Fibroblast of skin of left quadriceps (primary cell): ENCODE data around the gene PRCC.

ENCODE experiments used
- DNase-seq, 2 experiments: peaks; one replicate each; pipeline ENCODE4 v3.0.0-alpha.2; 2013; ENCODE audit warnings: low read depth in 2 of 2

The PRCC gene

DNA sequence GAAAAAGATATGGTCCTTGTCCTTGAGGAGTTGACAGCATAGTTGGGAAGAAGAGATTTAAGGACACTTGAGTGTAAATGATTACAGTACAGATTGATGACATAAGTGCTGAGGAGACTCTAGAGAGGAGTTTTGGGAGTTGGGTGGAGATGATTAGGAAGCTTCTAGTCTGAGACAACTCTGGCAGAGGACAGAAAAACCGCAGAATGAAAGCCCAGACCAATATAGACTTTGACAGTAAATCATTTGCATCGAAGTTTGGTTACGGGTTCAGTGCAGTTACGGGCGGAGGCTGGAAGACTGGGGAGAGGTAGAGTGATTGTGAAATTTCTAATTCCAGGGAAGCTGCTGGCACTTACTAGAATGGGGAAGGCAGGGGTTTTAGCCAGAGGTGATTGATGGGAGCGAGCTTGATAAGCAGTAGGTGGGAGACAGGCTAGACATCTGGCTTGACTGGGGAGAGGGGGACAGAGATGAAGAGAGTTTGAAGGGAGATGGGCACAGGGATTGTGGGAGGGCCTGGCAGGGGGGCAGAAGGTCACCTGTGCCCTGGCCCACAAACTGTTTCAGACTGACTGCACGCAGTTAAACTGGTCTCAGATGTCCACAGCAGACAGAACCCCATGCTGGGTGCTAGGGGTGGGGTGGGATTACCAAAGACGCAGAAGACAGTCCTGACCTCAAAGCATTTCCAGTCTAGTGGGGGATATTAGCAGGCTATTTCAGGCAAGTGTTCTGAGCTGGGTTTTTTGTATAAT, 29.2 kb downstream of the PRCC start:
- DNase-seq: peak; percentile 48 to 49

- no peak for DNase-seq
These were observed 30.0 kb downstream of the PRCC start for GRCh38 chr1:156797212-156797871.

GRCh38 chr1:156801409-156802121, 34.2 kb downstream of the PRCC start:
- DNase-seq: peak; percentile 98

- DNase-seq: no peak
These were observed 35.1 kb downstream of the PRCC start for GRCh38 chr1:156802421-156802935.

DNA sequence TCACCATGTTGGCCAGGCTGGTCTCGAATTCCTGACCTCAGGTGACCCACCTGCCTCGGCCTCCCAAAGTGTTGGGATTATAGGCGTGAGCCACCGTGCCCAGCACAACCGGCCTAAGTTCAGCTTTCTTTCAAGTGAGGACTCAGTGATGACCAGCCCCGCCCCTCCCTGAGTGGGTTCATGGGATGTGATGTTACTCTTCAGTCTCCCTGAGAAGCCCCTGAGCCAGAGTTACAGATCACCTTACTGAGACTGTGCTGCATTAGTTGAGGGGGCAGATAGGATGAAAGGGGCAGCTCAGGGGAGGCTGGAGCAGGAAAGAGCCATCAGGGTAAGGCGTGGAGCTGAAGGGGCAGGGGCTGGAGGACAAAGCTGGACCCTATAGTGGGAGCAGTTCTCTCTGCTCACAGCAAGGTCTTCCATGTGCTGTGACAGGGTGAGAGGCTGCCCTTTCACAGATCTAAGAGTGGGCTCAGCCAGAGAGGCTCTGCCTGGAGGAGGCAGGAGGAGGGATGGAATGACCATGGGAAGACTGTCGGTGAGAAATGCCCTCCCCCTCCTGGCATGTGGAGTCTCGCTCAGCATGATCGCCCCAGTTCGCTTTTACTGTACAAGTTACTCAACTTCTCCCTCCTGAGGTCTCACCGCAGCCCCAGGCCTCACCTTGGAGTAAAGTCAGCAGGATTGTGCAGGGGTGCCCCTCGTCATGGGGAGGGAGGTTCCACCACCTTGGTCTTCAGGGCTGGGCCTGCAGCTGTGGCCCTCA, 35.9 kb downstream of the PRCC start:
- DNase-seq: no peak

GRCh38 chr1:156804026-156804425, 36.7 kb downstream of the PRCC start:
- no peak for DNase-seq

GRCh38 chr1:156804572-156805243, 37.4 kb downstream of the PRCC start:
- no peak for DNase-seq

- peak; percentile 94 to 95 for DNase-seq
These were observed 38.6 kb downstream of the PRCC start for GRCh38 chr1:156805766-156806511.

- no peak for DNase-seq
These were observed 39.4 kb downstream of the PRCC start for GRCh38 chr1:156806512-156807440.

DNA sequence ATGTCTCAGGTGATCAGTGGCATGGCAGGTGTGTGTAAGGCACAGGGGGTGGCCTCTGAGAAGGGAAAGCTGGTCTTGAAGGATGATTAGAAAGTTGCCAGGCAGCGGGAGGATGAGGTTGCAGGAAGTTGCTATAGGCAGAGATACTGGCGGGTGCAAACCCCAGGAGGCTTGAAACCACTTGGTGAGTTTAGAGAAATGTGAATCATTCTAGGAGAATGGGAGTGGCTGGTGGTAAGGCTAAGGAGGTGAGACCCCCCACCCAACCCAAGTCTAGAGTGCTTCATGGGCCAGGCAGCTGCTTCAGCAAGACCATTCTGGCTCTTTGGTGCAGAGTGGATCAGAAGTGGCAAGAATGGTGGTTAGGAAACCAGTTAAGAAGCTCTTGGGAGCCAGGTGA, 40.3 kb downstream of the PRCC start:
- no peak for DNase-seq

DNA sequence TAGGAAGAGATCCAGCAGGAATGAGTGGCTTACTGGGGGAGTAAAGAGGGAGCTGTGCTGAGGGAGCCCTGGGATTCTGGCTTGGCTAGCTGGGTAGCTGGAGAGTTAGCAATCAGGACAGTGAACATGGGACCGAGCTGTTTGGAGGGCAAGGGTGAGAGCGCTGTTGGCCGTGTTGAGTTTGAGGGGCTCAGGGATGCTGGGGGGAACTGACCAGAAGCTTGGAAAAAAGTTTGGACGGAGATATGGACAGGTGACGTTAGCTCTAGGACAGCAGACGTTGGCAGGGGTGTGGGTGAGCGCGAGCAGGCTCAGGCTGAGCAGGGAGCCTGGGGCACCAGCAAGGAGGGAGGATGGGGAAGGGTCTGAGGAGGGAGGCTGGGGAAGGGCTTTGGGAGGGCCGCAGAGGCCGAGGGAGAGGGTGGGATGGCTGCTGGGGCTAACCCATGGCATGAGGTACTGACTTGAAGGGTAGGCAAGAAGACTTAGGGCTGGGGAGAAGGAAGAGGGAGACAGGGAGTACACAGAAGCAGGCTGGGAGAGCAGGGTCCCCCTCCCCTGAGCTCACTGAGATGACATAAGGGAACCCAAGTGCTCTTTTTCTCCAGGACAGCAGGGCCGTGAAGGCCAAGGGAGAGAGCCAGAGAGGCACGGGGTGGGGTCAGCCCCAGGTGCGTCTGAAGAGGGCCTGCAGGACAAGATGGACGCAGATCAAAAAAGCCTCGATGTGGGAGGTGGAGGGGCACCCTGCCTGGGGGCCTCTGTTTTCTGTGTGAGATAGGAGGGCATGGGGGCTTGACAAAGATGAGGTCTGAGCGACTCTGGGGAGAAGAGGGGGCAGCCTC, 41.1 kb downstream of the PRCC start:
- no peak for DNase-seq

DNA sequence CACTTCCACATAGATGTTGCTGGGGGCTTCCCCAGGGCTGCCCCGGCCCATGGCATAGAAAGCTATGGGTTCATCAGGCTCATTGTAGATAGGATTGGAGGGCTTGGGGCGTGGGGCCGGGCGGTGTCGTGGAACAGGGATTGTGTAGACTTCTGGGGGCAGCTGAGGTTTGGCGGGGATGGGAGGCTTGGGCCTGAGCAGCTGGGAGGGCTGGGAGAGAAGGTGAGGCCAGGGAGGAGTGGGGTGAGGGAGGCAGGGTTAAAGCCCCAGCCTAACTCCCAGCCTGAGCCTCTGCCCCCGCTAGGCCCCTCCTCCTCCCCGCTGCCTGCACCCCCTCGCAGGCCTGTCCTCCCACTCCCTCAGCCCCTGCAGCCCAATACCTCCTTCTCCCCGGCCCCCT, 41.9 kb downstream of the PRCC start:
- DNase-seq: no peak

GRCh38 chr1:156809711-156810366, 42.5 kb downstream of the PRCC start:
- DNase-seq: no peak

DNA sequence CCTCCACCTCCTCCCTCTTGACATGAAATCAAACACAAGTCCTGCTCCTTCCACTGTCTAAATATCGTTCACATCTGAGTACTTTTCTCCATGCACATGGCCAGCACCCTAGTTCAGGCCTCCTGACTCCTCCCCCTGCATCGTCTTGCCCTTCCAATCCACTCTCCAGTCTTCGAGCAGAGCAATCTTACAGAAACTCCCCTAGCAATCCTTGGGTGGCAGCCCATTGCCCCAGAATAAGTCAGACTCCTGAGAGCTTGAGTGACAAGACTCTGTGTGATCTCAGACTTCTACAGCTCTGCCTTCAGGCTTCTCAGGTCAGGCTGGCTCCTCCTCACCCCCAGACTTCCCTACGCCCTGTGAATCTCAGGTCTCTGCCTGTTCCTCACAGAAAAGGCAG, 43.8 kb downstream of the PRCC start:
- DNase-seq: no peak

- no peak for DNase-seq
These were observed 45.1 kb downstream of the PRCC start for GRCh38 chr1:156812293-156812990.

GRCh38 chr1:156813298-156813697, 46.0 kb downstream of the PRCC start:
- DNase-seq: no peak
